NOMO-1 treated with dmso at 0.1 percent for 144 hours (cell line): ENCODE results near the gene KBTBD13.

ENCODE experiments used
- DNase-seq: peaks from one replicate; lab custom pipeline; 2025; ENCODE audit not compliant: unreplicated experiment; lab: John Stamatoyannopoulos, UW

The KBTBD13 gene

GRCh38 chr15:65105038-65105437, 28.5 kb downstream of the KBTBD13 start:
- no peak for DNase-seq

GRCh38 chr15:65106011-65106590, 29.6 kb downstream of the KBTBD13 start:
- DNase-seq, result no peak

- DNase-seq, result no peak
These were observed 34.2 kb downstream of the KBTBD13 start for GRCh38 chr15:65110676-65111292.

- DNase-seq, result no peak
These were observed 38.5 kb downstream of the KBTBD13 start, which contains the start of gene UBAP1L for GRCh38 chr15:65115086-65115485. UBAP1L (minus strand) TSS chr15:65115200; CDS start chr15:65106215, 8,985 bp downstream.

GRCh38 chr15:65115542-65115941, 39.0 kb downstream of the KBTBD13 start:
- DNase-seq, result no peak
